ENCODE measurements around the gene MRPL12.

MRPL12 gene

DNA sequence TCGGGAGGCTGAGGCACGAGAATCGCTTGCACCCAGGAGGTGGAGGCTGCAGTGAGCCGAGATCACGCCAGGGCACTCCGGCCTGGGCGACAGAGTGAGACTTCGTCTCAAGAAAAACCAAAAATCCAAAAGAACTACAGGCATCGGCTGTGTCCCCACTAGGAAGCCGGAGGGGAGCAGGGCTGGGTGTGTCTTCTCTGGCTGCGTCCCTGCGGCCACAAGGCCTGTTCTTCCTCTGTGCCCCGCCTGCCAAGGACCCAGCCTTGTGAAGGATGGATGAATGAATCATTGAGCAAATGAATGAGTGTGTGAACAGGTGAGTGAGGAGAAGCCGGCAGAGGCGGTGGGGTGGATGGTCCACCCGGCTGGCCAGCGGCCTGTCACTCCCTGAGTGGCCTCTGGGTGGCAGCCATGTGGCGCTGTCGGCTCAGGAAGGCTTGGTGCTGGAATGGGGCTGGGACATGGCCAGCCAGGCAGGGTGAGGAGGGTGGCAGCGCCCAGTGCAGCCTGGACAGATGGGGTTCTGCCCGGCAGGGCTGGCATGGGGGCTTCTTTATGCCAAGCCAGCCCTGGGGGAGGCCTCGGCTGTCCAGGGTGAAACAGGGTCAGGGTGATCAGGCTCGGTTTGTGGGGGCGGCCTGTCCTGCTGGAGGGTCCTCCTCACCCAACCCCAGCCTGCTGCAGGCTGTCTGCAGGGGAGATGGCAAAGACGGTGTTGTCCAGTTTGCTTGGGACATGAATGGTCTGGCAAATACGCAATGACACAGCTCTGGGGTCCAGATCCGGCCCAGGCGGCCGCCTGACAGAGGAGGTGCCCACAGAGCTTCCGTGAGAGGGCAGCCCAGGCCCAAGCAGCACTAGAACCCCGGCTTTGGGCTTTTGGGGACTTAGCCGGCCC, 30.6 kb downstream of the MRPL12 start:
- Histone ChIP-seq H3K27ac (ENCODE audit: low read length) (no peak overlapping the region), H3K4me1 (ENCODE audit: low read length) (0 out of 2 replicates have a peak, but pooled peaks cover 6% of the 10 kb centered on the region), H3K9ac (ENCODE audit: low read length) (no peak overlapping the region), H3K27me3 (replicated peaks; ENCODE audit: insufficient read depth, low read length) (peaks cover 16% of the 10 kb centered on the region), H3K4me3 (ENCODE audit: low read length) (no peak overlapping the region), H3K4me2 (ENCODE audit: low read depth, low read length) (no peak overlapping the region; the same call in 1 of the 2 replicates), H4K20me1 (ENCODE audit: insufficient read depth, low read length) (no peaks in the 10 kb centered on the region), H3K36me3 (replicated peaks; ENCODE audit: insufficient read depth, low read length) (no peaks in the 10 kb centered on the region), H2AFZ (ENCODE audit: low read length) (no peak overlapping the region), H3K9me2 (replicated peaks; ENCODE audit: insufficient read depth, low read length) (no peaks in the 10 kb centered on the region), H3F3A (ENCODE audit: insufficient read depth, low read length) (no peaks in the 10 kb centered on the region), H3K9me3 (replicated peaks; ENCODE audit: insufficient read depth, low read length) (no peaks in the 10 kb centered on the region), H3K79me2 (ENCODE audit: low read length) (no peaks in the 10 kb centered on the region)
- DNase-seq, result peak; percentile 66
- TF ChIP-seq EZH2phosphoT487 (IDR thresholded peaks at IDR 0.05; ENCODE audit: low read length), result no peak
- TF ChIP-seq, protein P1, sequence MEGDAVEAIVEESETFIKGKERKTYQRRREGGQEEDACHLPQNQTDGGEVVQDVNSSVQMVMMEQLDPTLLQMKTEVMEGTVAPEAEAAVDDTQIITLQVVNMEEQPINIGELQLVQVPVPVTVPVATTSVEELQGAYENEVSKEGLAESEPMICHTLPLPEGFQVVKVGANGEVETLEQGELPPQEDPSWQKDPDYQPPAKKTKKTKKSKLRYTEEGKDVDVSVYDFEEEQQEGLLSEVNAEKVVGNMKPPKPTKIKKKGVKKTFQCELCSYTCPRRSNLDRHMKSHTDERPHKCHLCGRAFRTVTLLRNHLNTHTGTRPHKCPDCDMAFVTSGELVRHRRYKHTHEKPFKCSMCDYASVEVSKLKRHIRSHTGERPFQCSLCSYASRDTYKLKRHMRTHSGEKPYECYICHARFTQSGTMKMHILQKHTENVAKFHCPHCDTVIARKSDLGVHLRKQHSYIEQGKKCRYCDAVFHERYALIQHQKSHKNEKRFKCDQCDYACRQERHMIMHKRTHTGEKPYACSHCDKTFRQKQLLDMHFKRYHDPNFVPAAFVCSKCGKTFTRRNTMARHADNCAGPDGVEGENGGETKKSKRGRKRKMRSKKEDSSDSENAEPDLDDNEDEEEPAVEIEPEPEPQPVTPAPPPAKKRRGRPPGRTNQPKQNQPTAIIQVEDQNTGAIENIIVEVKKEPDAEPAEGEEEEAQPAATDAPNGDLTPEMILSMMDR (IDR thresholded peaks at IDR 0.05; ENCODE audit: low read length), result peak; percentile 92

DNA sequence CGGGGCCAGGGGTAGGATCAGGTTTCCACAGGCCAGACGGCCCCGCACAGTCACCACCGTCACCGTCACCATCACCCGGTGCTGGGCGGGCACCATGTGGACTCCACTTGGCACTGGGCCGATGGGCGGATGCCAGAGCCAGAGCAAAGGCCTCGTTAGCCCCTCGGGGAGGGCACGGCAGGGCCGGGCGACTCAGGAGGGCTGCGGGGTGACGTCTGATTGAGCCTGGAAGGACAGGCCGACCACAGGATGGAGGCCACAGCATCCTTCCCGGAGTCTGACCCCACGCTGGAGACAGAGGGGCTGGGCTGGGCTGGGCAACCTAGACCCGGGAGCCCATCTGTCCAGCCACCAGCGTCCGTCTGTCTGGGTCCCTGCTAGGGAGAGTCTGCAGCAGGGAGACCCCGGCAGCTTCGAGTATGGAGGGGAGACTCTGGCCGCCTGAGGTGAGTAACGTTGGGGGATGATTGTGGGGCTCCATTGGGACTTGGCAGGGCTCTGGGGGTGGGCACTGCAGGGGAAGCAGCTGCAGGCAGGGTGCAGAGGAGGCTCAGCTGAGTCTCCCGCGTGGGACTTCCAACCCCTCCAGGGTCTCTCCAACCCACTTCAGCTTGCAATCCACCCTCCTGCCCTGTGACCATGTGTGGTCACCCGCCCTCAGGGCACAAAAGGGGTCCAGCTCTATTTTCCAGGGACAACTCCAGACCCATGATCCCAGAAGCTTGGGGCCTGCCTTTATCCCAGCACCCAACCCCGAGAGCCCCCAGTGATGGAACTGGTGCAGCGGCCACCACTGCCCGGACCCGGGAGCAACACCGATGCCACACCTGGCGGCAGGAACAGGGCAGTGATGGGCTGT, 31.5 kb downstream of the MRPL12 start:
- Histone ChIP-seq H3K79me2 (ENCODE audit: low read length) (no peaks in the 10 kb centered on the region), H4K20me1 (ENCODE audit: insufficient read depth, low read length) (no peaks in the 10 kb centered on the region), H3K36me3 (replicated peaks; ENCODE audit: insufficient read depth, low read length) (no peaks in the 10 kb centered on the region), H3K4me2 (ENCODE audit: low read depth, low read length) (no peak overlapping the region), H3K27ac (ENCODE audit: low read length) (no peak overlapping the region), H3K9me3 (replicated peaks; ENCODE audit: insufficient read depth, low read length) (no peaks in the 10 kb centered on the region), H3K9me2 (replicated peaks; ENCODE audit: insufficient read depth, low read length) (no peaks in the 10 kb centered on the region), H3K4me3 (ENCODE audit: low read length) (no peak overlapping the region), H2AFZ (ENCODE audit: low read length) (no peak overlapping the region), H3K9ac (ENCODE audit: low read length) (no peak overlapping the region), H3K27me3 (replicated peaks; ENCODE audit: insufficient read depth, low read length) (peaks cover 23% of the 10 kb centered on the region), H3F3A (ENCODE audit: insufficient read depth, low read length) (no peaks in the 10 kb centered on the region), H3K4me1 (ENCODE audit: low read length) (0 out of 2 replicates have a peak, but pooled peaks cover 6% of the 10 kb centered on the region)
- TF ChIP-seq, protein P1 (IDR thresholded peaks at IDR 0.05; ENCODE audit: low read length), result no peak
- TF ChIP-seq EZH2phosphoT487 (IDR thresholded peaks at IDR 0.05; ENCODE audit: low read length) (no peak), EZH2 (optimal IDR thresholded peaks at IDR 0.05; ENCODE audit: low read depth, low read length) (no peak)
- no peak for DNase-seq

DNA sequence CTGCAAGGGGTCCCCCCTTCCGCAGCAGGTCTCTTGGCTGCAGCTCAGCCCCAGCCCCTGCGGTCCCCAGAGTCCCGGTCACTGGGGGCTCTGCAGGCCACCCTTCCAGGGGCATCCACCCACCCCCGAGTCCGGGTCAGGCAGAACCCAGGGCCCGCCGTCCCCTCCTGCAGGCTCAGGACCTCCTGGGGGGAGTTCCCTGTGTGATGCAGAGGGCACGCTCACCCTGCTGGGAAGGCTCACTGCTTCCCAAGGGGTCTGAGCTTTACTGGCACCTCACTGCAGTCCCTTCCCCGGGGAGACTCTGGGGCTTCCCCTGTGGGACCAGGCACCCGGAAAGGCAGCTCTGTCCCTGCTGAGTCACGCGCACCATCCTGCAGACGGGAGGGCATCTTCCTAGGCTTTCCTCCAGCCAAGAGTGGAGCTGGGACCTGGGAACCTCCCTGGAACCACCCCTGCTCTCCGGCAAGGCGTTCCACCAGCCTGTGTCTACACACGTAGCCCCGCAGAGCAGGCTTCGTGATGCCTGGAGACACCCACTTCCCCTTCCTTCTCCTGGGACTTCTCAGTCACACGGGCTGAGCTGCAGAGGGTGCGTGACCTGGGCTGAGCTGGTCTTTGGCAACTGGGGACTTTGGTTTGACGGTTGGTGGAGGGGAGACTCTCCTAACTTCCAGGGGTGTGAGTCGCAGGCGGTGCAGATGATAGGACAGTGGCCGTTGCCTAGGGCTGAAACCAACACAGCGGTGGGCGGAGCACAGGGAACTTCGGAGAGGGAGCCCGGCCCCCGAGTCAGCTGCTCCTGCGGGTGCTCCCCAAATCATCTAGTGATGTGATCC, 32.3 kb downstream of the MRPL12 start:
- H3K4me1 ChIP-seq (ENCODE audit: low read length), result 0 out of 2 replicates have a peak, but pooled peaks cover 6% of the 10 kb centered on the region
- no peak for DNase-seq
- H3K27ac ChIP-seq (ENCODE audit: low read length), result no peak overlapping the region
- H3F3A ChIP-seq (ENCODE audit: insufficient read depth, low read length), result no peaks in the 10 kb centered on the region
- peak overlapping the region; percentile 76 for H2AFZ ChIP-seq (ENCODE audit: low read length)
- H3K9me3 ChIP-seq (replicated peaks; ENCODE audit: insufficient read depth, low read length), result no peaks in the 10 kb centered on the region
- no peaks in the 10 kb centered on the region for H3K79me2 ChIP-seq (ENCODE audit: low read length)
- TF ChIP-seq EZH2 (optimal IDR thresholded peaks at IDR 0.05; ENCODE audit: low read depth, low read length) (no peak), EZH2phosphoT487 (IDR thresholded peaks at IDR 0.05; ENCODE audit: low read length) (no peak)
- TF ChIP-seq, protein P1 (IDR thresholded peaks at IDR 0.05; ENCODE audit: low read length), result no peak
- peak overlapping the region; percentile 47 for H3K4me3 ChIP-seq (ENCODE audit: low read length)
- peak overlapping the region; percentile 91 for H3K4me2 ChIP-seq (ENCODE audit: low read depth, low read length)
- H4K20me1 ChIP-seq (ENCODE audit: insufficient read depth, low read length), result no peaks in the 10 kb centered on the region
- no peaks in the 10 kb centered on the region for H3K36me3 ChIP-seq (replicated peaks; ENCODE audit: insufficient read depth, low read length)
- H3K27me3 ChIP-seq (replicated peaks; ENCODE audit: insufficient read depth, low read length), result peaks cover 27% of the 10 kb centered on the region
- no peaks in the 10 kb centered on the region for H3K9me2 ChIP-seq (replicated peaks; ENCODE audit: insufficient read depth, low read length)
- H3K9ac ChIP-seq (ENCODE audit: low read length), result no peak overlapping the region

Measured in MM.1S (cell line).